Effector memory CD8-positive, alpha-beta T cell (primary cell): Measurements from ENCODE around the gene BEX1.
"Not testable (repeated sequence)": the region's sequence is repeated elsewhere in the genome, so short reads cannot be mapped to it uniquely, and the experiment has no call there.

ENCODE experiments used
- ATAC-seq: fragments of 150-1000 bp; cut with Tn5 transposase; replicated peaks from 2 replicates; pipeline ENCODE4 v1.10.0; 2021; ENCODE audit warnings: mild to moderate bottlenecking, moderate library complexity
- DNase-seq, 3 experiments: peaks; one replicate each; pipeline ENCODE4 v3.0.0; 2021
- H3K27ac Mint-ChIP-seq, 2 donors: one replicate each; pipeline ENCODE4 v1.8.0; 2022; ENCODE audit warnings: mild to moderate bottlenecking in 2 of 2, mixed read lengths in 2 of 2, moderate library complexity in 2 of 2
- H3K27me3 Mint-ChIP-seq, 2 donors: one replicate each; pipeline ENCODE4 v1.8.0; 2022; ENCODE audit warnings: mixed read lengths in 2 of 2
- H3K36me3 Mint-ChIP-seq: one replicate; pipeline ENCODE4 v1.8.0; 2022; ENCODE audit warnings: mild to moderate bottlenecking, moderate library complexity, mixed read lengths; ENCODE audit not compliant: insufficient read depth
- H3K4me1 Mint-ChIP-seq, 2 donors: one replicate each; pipeline ENCODE4 v1.8.0; 2022; ENCODE audit warnings: low read depth in 2 of 2, mixed read lengths in 2 of 2
- H3K4me3 Mint-ChIP-seq, 2 donors: one replicate each; pipeline ENCODE4 v1.8.0; 2022; ENCODE audit warnings: mild to moderate bottlenecking in 2 of 2, mixed read lengths in 2 of 2, moderate library complexity in 2 of 2
- H3K9me3 Mint-ChIP-seq, 2 donors: one replicate each; pipeline ENCODE4 v1.8.0; 2022; ENCODE audit warnings: mixed read lengths in 2 of 2
- total RNA-seq, 9 experiments: gene quantifications; one replicate each; lab custom pipeline; 2026; lab: John Stamatoyannopoulos, UW

The BEX1 gene
- total RNA-seq, result 0.06 to 0.67 (median 0.30) reads per million in 9 experiments

DNA sequence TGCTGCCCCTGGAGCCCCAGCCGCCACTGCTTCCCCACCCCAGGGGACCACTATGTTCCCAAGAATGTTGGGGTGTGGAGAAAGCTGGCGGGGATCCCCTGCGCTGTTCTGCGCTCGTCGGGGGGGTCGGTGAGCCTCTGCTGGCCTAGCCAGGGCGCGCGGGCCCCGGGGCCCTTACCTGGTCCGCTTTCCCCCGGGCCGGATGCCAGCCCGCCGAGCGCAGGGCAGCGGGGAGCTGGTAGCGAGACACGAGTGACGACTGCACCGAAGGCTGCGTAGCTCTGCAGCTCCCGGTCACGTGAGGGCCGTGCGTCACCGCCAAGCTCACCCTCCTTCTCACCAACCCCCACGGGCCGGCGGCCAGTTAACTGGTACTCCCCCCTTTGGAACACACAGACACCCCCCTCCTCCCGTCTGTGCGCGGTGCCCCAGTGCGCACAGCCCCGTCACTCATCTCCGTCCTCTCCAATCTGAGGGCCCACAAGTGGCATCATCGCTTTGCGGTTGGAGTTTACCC lies at the start of gene BEX1:
BEX1 (minus strand) TSS at position 254 of the 517 bp plus-strand sequence. CDS start 897 bp downstream, outside the sequence.
- Mint-ChIP-seq H3K4me1 (peaks cover 0 to 2% of the 10 kb centered on the region in 2 donors), H3K27ac (no peak within 1 kb of the TSS), H3K9me3 (no peaks in the 10 kb centered on the region), H3K36me3 (no peaks in the 10 kb centered on the region), H3K27me3 (peaks cover 6 to 26% of the 10 kb centered on the region in 2 donors), H3K4me3 (peak within 1 kb of the TSS; percentile 20 to 49)
- ATAC-seq (no peak), DNase-seq (no peak)

DNA sequence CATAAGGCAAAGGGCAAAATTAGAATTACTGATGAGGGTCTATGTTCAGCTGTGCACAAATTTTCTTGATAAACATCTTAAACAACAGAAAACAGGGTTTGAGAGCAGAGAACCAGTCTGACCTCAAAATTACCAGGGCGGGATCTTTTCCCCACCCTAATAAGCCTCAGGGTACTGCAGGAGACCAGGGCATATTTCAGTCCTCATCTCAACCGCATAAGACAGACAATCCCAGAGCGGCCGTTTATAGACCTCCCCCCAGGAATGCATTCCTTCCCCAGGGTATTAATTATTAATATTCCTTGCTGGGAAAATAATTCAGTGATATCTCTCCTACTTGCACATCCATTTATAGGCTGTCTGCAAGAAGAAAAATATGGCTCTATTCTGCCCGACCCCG lies 45.5 kb upstream of the BEX1 start:
- not testable (repeated sequence) for H3K9me3 Mint-ChIP-seq, DNase-seq, H3K27me3 Mint-ChIP-seq, H3K36me3 Mint-ChIP-seq, H3K4me3 Mint-ChIP-seq, H3K27ac Mint-ChIP-seq, H3K4me1 Mint-ChIP-seq, ATAC-seq

DNA sequence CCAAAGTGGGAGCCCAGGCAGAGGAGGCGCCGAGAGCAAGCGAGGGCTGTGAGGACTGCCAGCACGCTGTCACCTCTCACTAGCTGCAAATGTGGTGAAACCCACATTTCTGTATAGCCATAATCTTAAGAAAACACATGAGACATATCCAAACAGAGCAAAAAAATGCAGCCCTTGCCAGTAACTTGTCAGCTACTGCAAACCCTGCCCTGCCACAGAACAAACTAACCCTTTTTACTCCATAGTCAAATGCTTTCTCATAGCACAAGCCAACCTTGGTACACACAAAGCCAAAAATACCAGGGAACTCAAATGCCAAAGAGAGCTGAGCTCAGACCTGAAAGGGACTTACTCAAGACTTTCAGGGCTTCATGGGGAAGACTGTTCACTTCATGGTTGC lies 43.9 kb upstream of the BEX1 start:
- H3K4me1 Mint-ChIP-seq, result no peaks in the 10 kb centered on the region
- H3K36me3 Mint-ChIP-seq, result no peaks in the 10 kb centered on the region
- ATAC-seq (no peak), DNase-seq (no peak)
- no peak overlapping the region for H3K4me3 Mint-ChIP-seq
- H3K27ac Mint-ChIP-seq, result no peak overlapping the region
- H3K9me3 Mint-ChIP-seq, result peaks cover 0 to 3% of the 10 kb centered on the region in 2 donors
- H3K27me3 Mint-ChIP-seq, result no peaks in the 10 kb centered on the region

DNA sequence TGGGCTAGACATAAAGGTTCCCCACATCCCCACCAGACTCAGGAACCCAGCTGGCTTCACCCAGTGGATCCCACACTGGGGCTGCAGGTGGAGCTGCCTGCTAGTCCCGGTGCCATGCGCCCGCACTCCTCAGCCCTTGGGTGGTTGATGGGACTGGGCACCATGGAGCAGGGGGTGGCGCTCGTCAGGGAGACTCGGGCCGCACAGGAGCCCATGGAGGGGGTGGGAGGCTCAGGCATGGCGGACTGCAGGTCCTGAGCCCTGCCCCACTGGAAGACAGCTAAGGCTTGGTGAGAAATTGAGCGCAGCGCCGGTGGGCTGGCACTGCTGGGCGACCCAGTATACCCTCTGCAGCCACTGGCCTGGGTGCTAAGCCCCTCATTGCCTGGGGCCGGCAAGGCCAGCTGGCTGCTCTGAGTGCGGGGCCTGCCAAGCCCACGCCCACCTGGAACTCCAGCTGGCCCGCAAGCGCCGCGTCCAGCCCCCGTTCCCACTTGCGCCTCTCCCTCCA lies 43.3 kb upstream of the BEX1 start:
- not testable (repeated sequence) for H3K4me1 Mint-ChIP-seq, DNase-seq, H3K27ac Mint-ChIP-seq, H3K4me3 Mint-ChIP-seq, H3K9me3 Mint-ChIP-seq, ATAC-seq, H3K27me3 Mint-ChIP-seq, H3K36me3 Mint-ChIP-seq

DNA sequence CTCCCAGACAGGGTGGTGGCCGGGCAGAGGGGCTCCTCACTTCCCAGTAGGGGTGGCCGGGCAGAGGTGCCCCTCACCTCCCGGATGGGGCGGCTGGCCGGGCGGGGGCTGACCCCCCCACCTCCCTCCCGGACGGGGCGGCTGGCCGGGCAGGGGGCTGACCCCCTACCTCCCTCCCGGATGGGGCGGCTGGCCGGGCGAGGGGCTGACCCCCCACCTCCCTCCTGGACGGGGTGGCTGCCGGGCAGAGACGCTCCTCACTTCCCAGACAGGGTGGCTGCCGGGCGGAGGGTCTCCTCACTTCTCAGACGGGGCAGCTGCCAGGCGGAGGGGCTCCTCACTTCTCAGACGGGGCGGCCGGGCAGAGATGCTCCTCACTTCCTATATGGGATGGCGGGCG lies 40.4 kb upstream of the BEX1 start:
- H3K27me3 Mint-ChIP-seq, H3K4me3 Mint-ChIP-seq, DNase-seq, H3K9me3 Mint-ChIP-seq, ATAC-seq, H3K36me3 Mint-ChIP-seq, H3K4me1 Mint-ChIP-seq, H3K27ac Mint-ChIP-seq: not testable (repeated sequence)

DNA sequence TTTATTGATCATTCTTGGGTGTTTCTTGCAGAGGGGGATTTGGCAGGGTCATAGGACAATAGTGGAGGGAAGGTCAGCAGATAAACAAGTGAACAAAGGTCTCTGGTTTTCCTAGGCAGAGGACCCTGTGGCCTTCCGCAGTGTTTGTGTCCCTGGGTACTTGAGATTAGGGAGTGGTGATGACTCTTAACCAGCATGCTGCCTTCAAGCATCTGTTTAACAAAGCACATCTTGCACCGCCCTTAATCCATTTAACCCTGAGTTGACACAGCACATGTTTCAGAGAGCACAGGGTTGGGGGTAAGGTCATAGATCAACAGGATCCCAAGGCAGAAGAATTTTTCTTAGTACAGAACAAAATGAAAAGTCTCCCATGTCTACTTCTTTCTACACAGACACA lies 39.9 kb upstream of the BEX1 start:
- H3K9me3 Mint-ChIP-seq, H3K27me3 Mint-ChIP-seq, H3K27ac Mint-ChIP-seq: not testable (repeated sequence)

DNA sequence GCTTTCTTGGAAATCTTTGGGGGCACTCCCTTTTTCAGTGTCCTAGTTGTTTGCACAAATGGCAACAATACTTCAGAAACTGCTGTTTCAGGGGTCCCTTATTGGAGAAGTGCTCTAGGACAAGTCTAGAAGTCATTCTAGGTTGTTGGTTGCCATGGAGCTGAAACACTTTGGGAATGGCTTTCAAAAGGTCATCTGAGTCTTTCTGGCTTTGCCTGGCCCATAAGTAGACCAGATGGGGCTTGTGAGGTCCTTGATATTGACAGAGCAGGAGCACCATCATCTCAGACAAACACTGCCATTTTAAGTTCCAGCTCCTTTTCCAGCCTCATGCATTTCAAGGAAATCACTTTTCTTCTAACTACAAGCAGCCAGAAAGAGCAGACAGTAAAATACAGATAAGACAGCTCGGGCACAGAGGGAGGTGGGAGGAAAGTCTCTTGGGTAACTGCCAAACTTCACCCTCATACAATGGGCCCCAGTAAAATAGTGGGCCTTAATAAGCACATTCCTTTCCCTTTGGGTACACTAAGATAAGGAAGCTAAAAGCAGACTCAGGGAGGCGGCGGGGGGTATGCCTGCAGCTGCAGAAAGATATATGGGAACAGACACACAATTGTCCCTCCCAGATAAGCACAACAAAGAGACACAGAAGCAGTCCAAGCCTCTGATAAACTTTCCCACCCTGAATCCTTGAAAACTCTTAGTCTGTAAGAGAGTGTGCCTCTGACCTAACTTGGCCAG lies 37.5 kb upstream of the BEX1 start:
- no peaks in the 10 kb centered on the region for H3K4me1 Mint-ChIP-seq
- ATAC-seq (no peak), DNase-seq (no peak)
- H3K4me3 Mint-ChIP-seq, result no peak overlapping the region
- no peaks in the 10 kb centered on the region for H3K27me3 Mint-ChIP-seq
- H3K36me3 Mint-ChIP-seq, result no peaks in the 10 kb centered on the region
- no peaks in the 10 kb centered on the region for H3K9me3 Mint-ChIP-seq
- H3K27ac Mint-ChIP-seq, result no peak overlapping the region

More for the DNA sequence above, 39.9 kb upstream of the BEX1 start:
- H3K4me1 Mint-ChIP-seq, DNase-seq, H3K36me3 Mint-ChIP-seq, H3K4me3 Mint-ChIP-seq, ATAC-seq: not testable (repeated sequence)

DNA sequence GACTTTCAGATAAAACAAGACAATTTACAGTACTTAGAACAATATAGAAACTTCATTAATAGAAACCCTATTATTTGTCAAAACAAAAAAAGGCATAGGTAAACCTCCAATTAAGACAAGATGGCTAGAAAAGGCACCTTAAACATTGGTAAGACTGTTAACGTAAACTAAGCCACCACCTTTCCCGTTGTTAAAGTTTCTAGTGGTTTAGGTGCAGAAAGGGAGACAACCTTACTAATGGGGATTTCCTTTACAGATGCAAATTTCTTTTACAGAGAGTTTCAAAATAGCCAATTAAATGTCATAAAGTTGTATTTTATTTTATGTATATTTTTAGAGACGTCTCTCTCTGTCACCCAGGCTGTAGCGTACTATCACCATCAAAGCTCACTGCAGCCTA lies 36.5 kb upstream of the BEX1 start:
- Mint-ChIP-seq H3K9me3 (no peaks in the 10 kb centered on the region), H3K4me1 (no peaks in the 10 kb centered on the region), H3K36me3 (no peaks in the 10 kb centered on the region), H3K27me3 (no peaks in the 10 kb centered on the region), H3K4me3 (no peak overlapping the region), H3K27ac (no peak overlapping the region)
- DNase-seq (no peak), ATAC-seq (no peak)

DNA sequence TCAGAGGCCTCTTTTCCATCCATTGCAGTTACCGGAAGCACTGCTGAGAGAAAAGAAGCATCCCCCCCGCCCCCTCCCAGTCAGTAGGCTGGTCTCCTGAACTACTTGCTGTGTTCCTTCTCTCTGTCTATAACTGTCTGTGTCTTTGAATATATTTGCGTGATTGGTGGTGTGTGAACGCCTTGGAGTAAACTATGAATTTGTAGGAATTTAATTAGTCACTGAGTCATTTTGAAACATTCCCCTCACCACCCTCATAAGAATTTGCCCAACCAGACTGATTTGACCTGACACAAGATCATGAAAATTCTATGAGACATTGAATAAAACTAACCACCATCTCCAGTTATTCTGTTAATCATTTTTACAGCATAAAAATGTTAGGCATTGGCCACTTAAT lies 35.7 kb upstream of the BEX1 start:
- ATAC-seq (no peak), DNase-seq (no peak)
- Mint-ChIP-seq H3K9me3 (no peaks in the 10 kb centered on the region), H3K4me3 (no peak overlapping the region), H3K27ac (no peak overlapping the region), H3K27me3 (no peaks in the 10 kb centered on the region), H3K36me3 (no peaks in the 10 kb centered on the region), H3K4me1 (no peaks in the 10 kb centered on the region)

DNA sequence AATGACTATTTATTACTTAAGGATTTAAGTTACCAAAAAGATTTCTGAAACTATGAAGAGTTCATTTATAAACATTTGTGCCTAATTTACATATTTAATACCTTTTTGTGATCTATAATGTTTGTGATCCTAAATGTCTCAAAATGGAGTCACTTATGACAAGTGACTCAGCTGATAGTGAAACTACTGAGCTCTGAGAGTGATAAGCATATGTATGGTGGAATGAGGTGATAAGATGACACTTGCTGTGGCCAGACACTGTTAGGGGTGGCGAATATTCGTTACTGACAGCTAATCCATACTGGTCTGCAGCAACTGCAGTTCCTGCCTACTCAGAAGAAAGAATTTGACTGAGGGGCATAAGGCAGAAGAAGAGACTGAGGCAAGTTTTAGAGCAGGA lies 34.5 kb upstream of the BEX1 start:
- Mint-ChIP-seq H3K4me3 (no peak overlapping the region), H3K9me3 (no peaks in the 10 kb centered on the region), H3K36me3 (no peaks in the 10 kb centered on the region), H3K27ac (no peak overlapping the region), H3K4me1 (no peaks in the 10 kb centered on the region), H3K27me3 (no peaks in the 10 kb centered on the region)
- DNase-seq, result no peak
- no peak for ATAC-seq

DNA sequence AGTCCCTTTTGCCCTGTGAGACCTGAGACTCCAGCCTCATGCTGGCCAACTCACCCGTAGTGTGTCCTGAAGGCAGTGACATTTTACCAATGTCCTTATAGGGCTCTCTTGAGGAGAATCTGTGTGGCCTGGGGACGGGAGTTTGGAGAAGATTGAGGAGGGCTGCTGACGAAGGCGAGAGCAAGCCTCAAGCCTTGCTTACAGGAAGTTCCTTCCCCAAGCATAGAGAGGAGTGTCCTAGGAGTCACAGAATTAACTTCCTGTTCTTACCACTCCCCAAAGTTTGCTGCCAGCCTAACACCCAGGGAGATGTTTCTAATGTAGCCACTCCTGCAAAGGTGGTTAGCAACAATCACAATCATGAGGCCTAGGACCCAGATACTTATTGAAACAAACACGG lies 29.0 kb upstream of the BEX1 start, which contains the start of gene NXF3:
NXF3 (minus strand) TSS at position 202 of the 400 bp plus-strand sequence; CDS start at position 82, 120 bp downstream.
- Mint-ChIP-seq H3K27me3 (no peaks in the 10 kb centered on the region), H3K27ac (no peak within 1 kb of the TSS), H3K4me3 (no peak within 1 kb of the TSS), H3K36me3 (no peaks in the 10 kb centered on the region), H3K9me3 (no peaks in the 10 kb centered on the region), H3K4me1 (no peaks in the 10 kb centered on the region)
- DNase-seq (no peak), ATAC-seq (no peak)

DNA sequence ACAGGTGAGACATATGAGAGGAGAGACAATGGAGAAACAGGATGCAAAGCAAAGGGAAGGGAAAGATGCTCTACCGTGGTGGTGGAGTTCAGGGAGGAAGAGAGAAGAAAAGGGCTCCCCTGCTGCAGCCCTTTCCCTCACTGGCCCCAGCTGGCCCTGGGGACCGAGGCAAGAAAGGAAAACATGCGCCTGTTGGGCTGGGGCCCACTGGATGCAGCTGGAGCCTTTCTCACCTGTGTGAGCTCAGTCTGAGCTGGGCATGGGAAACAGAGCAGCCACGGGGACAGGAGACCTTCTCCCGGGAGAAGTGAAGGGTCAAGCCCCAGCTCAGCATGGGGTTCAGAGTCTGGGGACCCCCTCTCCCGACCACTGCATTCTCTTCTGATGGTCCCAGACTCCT lies 17.1 kb upstream of the BEX1 start:
- H3K9me3 Mint-ChIP-seq, result no peaks in the 10 kb centered on the region
- no peak for ATAC-seq
- H3K27me3 Mint-ChIP-seq, result peaks cover 7 to 20% of the 10 kb centered on the region in 2 donors
- no peak overlapping the region for H3K4me3 Mint-ChIP-seq
- H3K36me3 Mint-ChIP-seq, result no peaks in the 10 kb centered on the region
- no peak overlapping the region for H3K27ac Mint-ChIP-seq
- DNase-seq, result no peak
- H3K4me1 Mint-ChIP-seq, result no peaks in the 10 kb centered on the region

DNA sequence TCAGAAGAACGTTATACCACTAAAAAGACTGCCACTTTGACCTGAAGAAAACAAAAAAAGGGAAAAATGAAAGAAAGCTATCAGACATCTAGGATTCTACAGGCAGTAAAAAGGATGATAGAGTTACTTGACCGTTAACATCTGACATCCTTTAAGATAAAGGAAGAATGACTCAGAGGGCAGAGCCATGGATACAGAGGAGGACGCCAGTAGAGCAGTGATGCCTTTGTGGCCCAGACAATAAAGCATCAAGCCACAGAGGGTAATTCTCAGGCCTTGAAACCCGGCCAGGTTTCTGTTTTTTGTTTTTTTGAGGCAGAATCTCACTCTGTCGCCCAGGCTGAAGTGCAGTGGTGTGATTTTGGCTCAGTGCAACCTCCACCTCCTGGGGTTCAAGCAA lies 9.5 kb upstream of the BEX1 start:
- DNase-seq, result no peak
- no peak for ATAC-seq

DNA sequence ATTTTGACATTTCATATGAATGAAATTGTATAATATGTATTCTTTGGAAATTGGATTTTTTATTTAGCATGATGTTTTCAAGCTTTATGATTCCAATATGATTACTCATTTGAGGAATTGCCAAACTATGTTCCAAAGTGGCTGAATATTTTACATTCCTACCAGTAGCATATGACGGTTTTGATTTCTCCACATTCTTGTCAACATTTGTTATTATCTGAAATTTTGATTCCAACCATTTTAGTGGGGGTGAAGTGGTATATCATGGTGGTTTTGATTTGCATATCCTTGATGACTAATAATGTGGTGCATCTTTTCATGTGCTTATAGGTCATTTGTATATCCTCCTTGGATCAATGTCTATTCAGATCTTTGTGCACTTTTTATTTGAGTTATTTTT lies 2.6 kb upstream of the BEX1 start:
- no peak for DNase-seq
- no peaks in the 10 kb centered on the region for H3K36me3 Mint-ChIP-seq
- no peak overlapping the region for H3K27ac Mint-ChIP-seq
- no peak overlapping the region for H3K4me3 Mint-ChIP-seq
- peaks cover 6 to 26% of the 10 kb centered on the region in 2 donors for H3K27me3 Mint-ChIP-seq
- H3K4me1 Mint-ChIP-seq, result peaks cover 0 to 2% of the 10 kb centered on the region in 2 donors
- no peaks in the 10 kb centered on the region for H3K9me3 Mint-ChIP-seq
- ATAC-seq, result no peak

More for the DNA sequence above, 9.5 kb upstream of the BEX1 start:
- Mint-ChIP-seq H3K4me3 (no peak overlapping the region), H3K4me1 (no peaks in the 10 kb centered on the region), H3K27me3 (no peaks in the 10 kb centered on the region), H3K27ac (no peak overlapping the region), H3K36me3 (no peaks in the 10 kb centered on the region), H3K9me3 (no peaks in the 10 kb centered on the region)
